HepG2 (cell line): ENCODE data around the gene TMC2. TPM values are rescaled to one million over a fixed set of nuclear protein-coding genes. Genes with fewer than 3 reads are reported as not detected.

Experiments used
- AHR ChIP-seq: IDR thresholded peaks from 2 replicates; pipeline ENCODE4 v1.6.1; 2018; ENCODE audit warnings: missing genetic modification reagents, missing compliant biosample characterization
- CHCHD3 ChIP-seq: sonication (generic); formaldehyde crosslinking; IDR thresholded peaks from 2 replicates; pipeline ENCODE4 v1.8.0; 2022; ENCODE audit warnings: mild to moderate bottlenecking, missing genetic modification reagents, moderate library complexity
- DNMT1 ChIP-seq: sonication (generic); formaldehyde crosslinking; IDR thresholded peaks from 2 replicates; pipeline ENCODE4 v1.5.1; 2020; ENCODE audit warnings: mild to moderate bottlenecking, missing genetic modification reagents
- ELF1 ChIP-seq: sonication (generic); formaldehyde crosslinking; IDR thresholded peaks from 2 replicates; pipeline ENCODE4 v1.4.0; 2020; ENCODE audit warnings: missing genetic modification reagents
- ETV5 ChIP-seq: IDR thresholded peaks from 2 replicates; pipeline ENCODE4 v1.6.1; 2018; ENCODE audit warnings: missing biosample characterization, missing genetic modification reagents, inconsistent platforms, borderline replicate concordance
- FOXC1 ChIP-seq: sonication (generic); formaldehyde crosslinking; IDR thresholded peaks from 2 replicates; pipeline ENCODE4 v1.8.0; 2022; ENCODE audit warnings: mild to moderate bottlenecking, missing genetic modification reagents, borderline replicate concordance
- HINFP ChIP-seq: sonication (generic); formaldehyde crosslinking; IDR thresholded peaks from 2 replicates; pipeline ENCODE4 v1.4.0; 2020; ENCODE audit warnings: low read depth, mild to moderate bottlenecking, missing genetic modification reagents
- HMGA1 ChIP-seq: sonication (generic); formaldehyde crosslinking; conservative IDR thresholded peaks from 2 replicates; pipeline ENCODE4 v1.4.0; 2020; ENCODE audit warnings: missing genetic modification reagents
- IKZF1 ChIP-seq: fragments of 450-650 bp; IDR thresholded peaks from 2 replicates; pipeline ENCODE4 v1.7.1; 2016
- MIER2 ChIP-seq: IDR thresholded peaks from 2 replicates; pipeline ENCODE4 v1.6.1; 2016; ENCODE audit warnings: missing biosample characterization, missing genetic modification reagents
- NCOR1 ChIP-seq: fragments of 200-600 bp; sonication (generic); IDR thresholded peaks from 2 replicates; pipeline ENCODE4 v1.7.0; 2017; ENCODE audit warnings: antibody characterized with exemption, low read length, borderline replicate concordance
- NONO ChIP-seq, 2 experiments: fragments of 450-650 bp in 1 of 2; sonication (generic) in 1 of 2; formaldehyde crosslinking in 1 of 2; IDR thresholded peaks in 1 of 2; conservative IDR thresholded peaks in 1 of 2; 2 replicates each; pipeline versions ENCODE4 v1.6.1 to v1.8.0; 2017 to 2022; ENCODE audit warnings: mild to moderate bottlenecking in 1 of 2, missing genetic modification reagents in 1 of 2, moderate library complexity in 1 of 2
- NR2F6 ChIP-seq, 2 experiments: IDR thresholded peaks; 2 replicates each; pipeline ENCODE4 v1.6.1; 2016; ENCODE audit warnings: antibody characterized with exemption in 1 of 2, mild to moderate bottlenecking in 1 of 2
- RBM39 ChIP-seq: fragments of 200-400 bp; formaldehyde crosslinking; IDR thresholded peaks from one replicate; pipeline ENCODE4 v1.6.1; 2018; ENCODE audit warnings: antibody characterized with exemption, mild to moderate bottlenecking, low read depth, low read length; ENCODE audit not compliant: poor library complexity, severe bottlenecking
- SALL1 ChIP-seq: sonication (generic); formaldehyde crosslinking; IDR thresholded peaks from 2 replicates; pipeline ENCODE4 v1.8.0; 2022; ENCODE audit warnings: mild to moderate bottlenecking, missing genetic modification reagents
- SMAD1 ChIP-seq: sonication (generic); formaldehyde crosslinking; IDR thresholded peaks from 2 replicates; pipeline ENCODE4 v1.4.0; 2020; ENCODE audit warnings: missing genetic modification reagents, low read depth, mild to moderate bottlenecking, borderline replicate concordance
- SNAPC4 ChIP-seq: sonication (generic); formaldehyde crosslinking; IDR thresholded peaks from 2 replicates; pipeline ENCODE4 v1.4.0; 2020; ENCODE audit warnings: mild to moderate bottlenecking, missing genetic modification reagents
- SP4 ChIP-seq: sonication (generic); formaldehyde crosslinking; IDR thresholded peaks from 2 replicates; pipeline ENCODE4 v1.8.1; 2023; ENCODE audit warnings: mild to moderate bottlenecking, missing genetic modification reagents
- ZC3H4 ChIP-seq: sonication (generic); formaldehyde crosslinking; IDR thresholded peaks from 2 replicates; pipeline ENCODE4 v1.4.0; 2020; ENCODE audit warnings: missing genetic modification reagents, borderline replicate concordance
- ZNF639 ChIP-seq: conservative IDR thresholded peaks from 2 replicates; pipeline ENCODE4 v1.6.1; 2018; ENCODE audit warnings: missing genetic modification reagents
- ZNF720 ChIP-seq: sonication (generic); formaldehyde crosslinking; IDR thresholded peaks from 2 replicates; pipeline ENCODE4 v1.4.0; 2020; ENCODE audit warnings: missing genetic modification reagents
- ZNF768 ChIP-seq: sonication (generic); formaldehyde crosslinking; IDR thresholded peaks from 2 replicates; pipeline ENCODE4 v1.4.0; 2020; ENCODE audit warnings: missing genetic modification reagents
- polyA plus RNA-seq, 8 experiments: library from polyadenylated mRNA; depleted of rRNA in 3 of 8; stranded (reverse) in 7 of 8; unstranded in 1 of 8; fragments of >200 nt; fragmentation: Illumina TruSeq in 4 of 8; extraction: Trizol in 4 of 8; gene quantifications; 2 replicates each; pipeline versions ENCODE4 v1.2.1 to v1.2.3, GENCODE V29; 2011 to 2016; ENCODE audit warnings: low read depth in 4 of 8, missing spikeins in 1 of 8, mixed read lengths in 1 of 8; ENCODE audit not compliant: insufficient read depth in 1 of 8
- total RNA-seq, 5 experiments: library from RNA; depleted of rRNA; stranded (reverse); fragments of >200 nt; fragmentation: Illumina TruSeq; extraction: Trizol; gene quantifications; 2 replicates each; pipeline ENCODE4 v1.2.3, GENCODE V29; 2016; ENCODE audit warnings: low read depth in 1 of 5

TMC2 gene
- total and polyA plus RNA-seq, 2 of the 13 experiments (the other 11 are each of a cell fraction or from before 2014, with no cell fraction given): not detected

- no peak for TF ChIP-seq HINFP
- no peak for TF ChIP-seq SNAPC4 (CRISPR knock-in tag)
- no peak for TF ChIP-seq NCOR1
- TF ChIP-seq SMAD1: no peak
- TF ChIP-seq NR2F6 (IDR thresholded peaks at IDR 0.05): no peak
- no peak for TF ChIP-seq NR2F6 (CRISPR knock-in tag; IDR thresholded peaks at IDR 0.05)
- no peak for TF ChIP-seq ZNF639 (CRISPR knock-in tag)
- no peak for TF ChIP-seq NONO (IDR thresholded peaks at IDR 0.05)
- TF ChIP-seq NONO (CRISPR knock-in tag; conservative IDR thresholded peaks at IDR 0.05): peak; percentile 83
- no peak for TF ChIP-seq DNMT1 (CRISPR knock-in tag)
- peak; percentile 99 for TF ChIP-seq ZC3H4 (CRISPR knock-in tag)
- no peak for TF ChIP-seq IKZF1
- TF ChIP-seq RBM39: peak; percentile 55
- no peak for TF ChIP-seq CHCHD3
- no peak for TF ChIP-seq ETV5 (CRISPR knock-in tag)
- no peak for TF ChIP-seq ELF1 (CRISPR knock-in tag)
- peak; percentile 38; the same call in 1 of the 2 replicates for TF ChIP-seq SALL1 (CRISPR knock-in tag)
- TF ChIP-seq FOXC1 (CRISPR knock-in tag): 0 out of 2 replicates have a peak, but pooled peaks have one; percentile 42
- TF ChIP-seq MIER2 (CRISPR knock-in tag): no peak
- TF ChIP-seq SP4 (CRISPR knock-in tag): no peak
- peak; percentile 43; the same call in 1 of the 2 replicates for TF ChIP-seq ZNF768 (CRISPR knock-in tag)
- TF ChIP-seq AHR (CRISPR knock-in tag): peak; percentile 82; the same call in 1 of the 2 replicates
- no peak for TF ChIP-seq ZNF720 (CRISPR knock-in tag)
- no peak for TF ChIP-seq HMGA1 (CRISPR knock-in tag)
Observed at GRCh38 chr20:2658414-2659354, 122.3 kb downstream of the TMC2 start (continued).
